Measurements from ENCODE around the gene YTHDF2.
"Not testable (repeated sequence)": the region's sequence is repeated elsewhere in the genome, so short reads cannot be mapped to it uniquely, and the experiment has no call there.

DNA sequence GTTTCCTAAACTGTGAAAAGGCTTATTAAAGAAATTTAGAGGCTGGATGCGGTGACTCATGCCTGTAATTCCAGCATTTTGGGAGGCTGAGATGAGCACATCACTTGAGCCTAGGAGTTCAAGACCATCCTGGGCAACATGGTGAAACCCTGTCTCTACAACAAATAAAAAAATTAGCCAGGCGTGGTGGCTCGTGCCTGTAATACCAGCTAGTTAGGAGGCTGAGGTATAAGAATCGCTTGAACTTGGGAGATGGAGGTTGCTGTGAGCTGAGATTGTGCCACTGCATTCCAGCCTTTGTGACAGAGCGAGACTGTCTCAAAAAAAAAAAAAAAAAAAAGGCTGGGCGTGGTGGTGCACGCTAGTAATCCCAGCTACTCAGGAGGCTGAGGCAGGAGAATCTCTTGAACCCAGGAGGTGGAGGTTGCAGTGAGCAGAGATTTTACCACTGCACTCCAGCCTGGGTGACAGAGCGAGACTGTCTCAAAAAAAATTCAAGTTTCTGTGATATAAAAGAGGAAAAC, 14.1 kb downstream of the YTHDF2 start:
- TF ChIP-seq CTCF (CRISPR knock-in tag; IDR thresholded peaks at IDR 0.05); POLR2A (IDR thresholded peaks at IDR 0.05; ENCODE audit: insufficient read depth in 1 of 2, low read depth in 2 of 2, low read length in 2 of 2); MIXL1 (CRISPR knock-in tag; IDR thresholded peaks at IDR 0.05): not testable (repeated sequence)

All from HepG2 (cell line).